H1 (cell line): ENCODE results near the gene HILPDA. TPM values are rescaled to one million over a fixed set of nuclear protein-coding genes. Genes with fewer than 3 reads are reported as not detected.

Experiments
- CTCF ChIA-PET: fragments of 300-600 bp; sonication (Branson Sonifier 250); formaldehyde crosslinking; loops from one replicate; lab custom pipeline; 2021; ENCODE audit not compliant: partially characterized antibody; lab: Charles Lee
- POLR2A ChIA-PET: fragments of 300-600 bp; sonication (Branson Sonifier 250); formaldehyde crosslinking; loops from one replicate; lab custom pipeline; 2021; ENCODE audit warnings: inconsistent platforms; ENCODE audit not compliant: partially characterized antibody; lab: Charles Lee
- DNase-seq, 2 experiments: peaks; one replicate each; pipeline versions ENCODE4 v3.0.0 to v3.0.0-alpha.2; 2010 to 2022; ENCODE audit warnings: low spot score in 2 of 2, low read depth in 1 of 2, mixed read lengths in 1 of 2
- FAIRE-seq: peaks from 2 replicates; lab custom pipeline; 2011; peaks lifted over from hg19 to GRCh38; lab: Jason Lieb, UNC
- H2AFZ ChIP-seq: 2 replicates; pipeline ENCODE4 v1.8.1; 2012; ENCODE audit warnings: low read length, inconsistent platforms
- H2AK5ac ChIP-seq: 2 replicates; pipeline ENCODE4 v1.6.1; 2013; ENCODE audit warnings: low read depth, low read length
- H2BK120ac ChIP-seq: replicated peaks from 2 replicates; pipeline ENCODE3; 2013; ENCODE audit warnings: low read depth, low read length, inconsistent platforms
- H2BK12ac ChIP-seq: 2 replicates; pipeline ENCODE4 v1.6.1; 2013; ENCODE audit warnings: low read depth, low read length
- H2BK15ac ChIP-seq: 2 replicates; pipeline ENCODE4 v1.6.1; 2013; ENCODE audit warnings: low read length
- H2BK20ac ChIP-seq: 2 replicates; pipeline ENCODE4 v1.6.1; 2013; ENCODE audit warnings: low read length
- H2BK5ac ChIP-seq: 2 replicates; pipeline ENCODE4 v1.6.1; 2013; ENCODE audit warnings: low read depth, low read length
- H3K14ac ChIP-seq: 2 replicates; pipeline ENCODE4 v1.6.1; 2013; ENCODE audit warnings: inconsistent platforms; ENCODE audit not compliant: insufficient read length
- H3K18ac ChIP-seq: 2 replicates; pipeline ENCODE4 v1.6.1; 2013; ENCODE audit warnings: low read length; ENCODE audit errors: extremely low read depth
- H3K23ac ChIP-seq: 2 replicates; pipeline ENCODE4 v1.6.1; 2013; ENCODE audit warnings: inconsistent platforms; ENCODE audit not compliant: insufficient read length
- H3K23me2 ChIP-seq: 2 replicates; pipeline ENCODE4 v1.6.1; 2013; ENCODE audit warnings: low read depth, low read length
- H3K27ac ChIP-seq: 2 replicates; pipeline ENCODE4 v1.6.1; 2011; ENCODE audit warnings: low read depth, low read length, inconsistent platforms
- H3K27me3 ChIP-seq, 4 experiments: replicated peaks in 1 of 4; 1 replicate in 1 of 4; 2 replicates in 3 of 4; pipeline versions ENCODE4 v1.6.1 to v1.8.1; 2011 to 2013; ENCODE audit warnings: low read length in 3 of 4, mild to moderate bottlenecking in 3 of 4, inconsistent platforms in 2 of 4, mixed read lengths in 2 of 4, moderate library complexity in 1 of 4; ENCODE audit not compliant: control insufficient read depth in 3 of 4, insufficient read depth in 3 of 4; ENCODE audit errors: extremely low read depth in 1 of 4
- H3K36me3 ChIP-seq, 4 experiments: 2 replicates each; pipeline versions ENCODE4 v1.6.1 to v1.8.1; 2011 to 2013; ENCODE audit warnings: mild to moderate bottlenecking in 4 of 4, low read length in 3 of 4, moderate library complexity in 2 of 4, control low read depth in 1 of 4, inconsistent platforms in 1 of 4; ENCODE audit not compliant: insufficient read depth in 4 of 4, control insufficient read depth in 2 of 4
- H3K4ac ChIP-seq: replicated peaks from 2 replicates; pipeline ENCODE3; 2013; ENCODE audit warnings: low read length, low read depth, mixed read lengths, inconsistent platforms; ENCODE audit not compliant: insufficient read length
- H3K4me1 ChIP-seq, 4 experiments: replicated peaks in 1 of 4; 1 replicate in 1 of 4; 2 replicates in 3 of 4; pipeline versions ENCODE4 v1.6.1 to v1.8.1; 2011 to 2013; ENCODE audit warnings: low read length in 3 of 4, inconsistent platforms in 2 of 4, mixed read lengths in 1 of 4; ENCODE audit not compliant: insufficient read depth in 4 of 4, control insufficient read depth in 3 of 4
- H3K4me2 ChIP-seq, 2 experiments: 2 replicates each; pipeline versions ENCODE4 v1.6.1 to v1.8.1; 2011 to 2013; ENCODE audit warnings: low read depth in 2 of 2, low read length in 2 of 2, control low read depth in 1 of 2, inconsistent platforms in 1 of 2, mild to moderate bottlenecking in 1 of 2; ENCODE audit not compliant: insufficient read depth in 1 of 2
- H3K4me3 ChIP-seq, 4 experiments: fragments of 200-600, 300-600 bp in 1 of 4; sonication (generic), shearing (Covaris generic), sonication (Bioruptor Twin) in 1 of 4; 2 replicates each; pipeline versions ENCODE4 v1.5.1 to v1.8.1; 2011 to 2016; ENCODE audit warnings: low read length in 4 of 4, low read depth in 3 of 4, control low read depth in 2 of 4, inconsistent platforms in 2 of 4, mild to moderate bottlenecking in 2 of 4, mixed read lengths in 1 of 4, moderate library complexity in 1 of 4; ENCODE audit not compliant: insufficient read depth in 2 of 4; ENCODE audit errors: extremely low read depth in 1 of 4
- H3K56ac ChIP-seq: replicated peaks from 2 replicates; pipeline ENCODE3; 2013; ENCODE audit warnings: low read depth, mild to moderate bottlenecking, mixed read lengths, low read length, inconsistent platforms; ENCODE audit not compliant: insufficient read length
- H3K79me1 ChIP-seq: 2 replicates; pipeline ENCODE4 v1.6.1; 2013; ENCODE audit warnings: low read depth, low read length, control low read depth
- H3K79me2 ChIP-seq, 2 experiments: 2 replicates each; pipeline versions ENCODE4 v1.6.1 to v1.8.1; 2012 to 2013; ENCODE audit warnings: low read length in 2 of 2, mild to moderate bottlenecking in 2 of 2, inconsistent platforms in 1 of 2; ENCODE audit not compliant: insufficient read depth in 2 of 2, control insufficient read depth in 1 of 2
- H3K9ac ChIP-seq, 4 experiments: replicated peaks in 1 of 4; 1 replicate in 1 of 4; 2 replicates in 3 of 4; pipeline versions ENCODE4 v1.6.1 to v1.8.1; 2011 to 2013; ENCODE audit warnings: low read depth in 3 of 4, low read length in 3 of 4, control low read depth in 2 of 4, mild to moderate bottlenecking in 2 of 4, moderate library complexity in 2 of 4, inconsistent platforms in 1 of 4; ENCODE audit errors: extremely low read depth in 1 of 4
- H3K9me3 ChIP-seq, 2 experiments: 2 replicates each; pipeline versions ENCODE4 v1.6.1 to v1.8.1; 2012 to 2013; ENCODE audit warnings: mild to moderate bottlenecking in 2 of 2, moderate library complexity in 2 of 2, control low read depth in 1 of 2, inconsistent platforms in 1 of 2, low read depth in 1 of 2, low read length in 1 of 2, mixed read lengths in 1 of 2; ENCODE audit not compliant: insufficient read depth in 2 of 2
- H4K20me1 ChIP-seq, 2 experiments: replicated peaks in 1 of 2; 2 replicates each; pipeline versions ENCODE3 to v1.8.1; 2011 to 2013; ENCODE audit warnings: inconsistent platforms in 2 of 2, low read length in 2 of 2, mild to moderate bottlenecking in 1 of 2; ENCODE audit not compliant: insufficient read depth in 2 of 2, control insufficient read depth in 1 of 2
- H4K5ac ChIP-seq: 2 replicates; pipeline ENCODE4 v1.6.1; 2013; ENCODE audit warnings: low read length, low read depth, mixed read lengths, inconsistent platforms; ENCODE audit not compliant: insufficient read length
- H4K8ac ChIP-seq: 2 replicates; pipeline ENCODE4 v1.8.0; 2013; ENCODE audit warnings: mild to moderate bottlenecking, moderate library complexity, low read length, inconsistent platforms; ENCODE audit not compliant: insufficient read depth; ENCODE audit errors: extremely low read depth
- H4K91ac ChIP-seq: replicated peaks from 2 replicates; pipeline ENCODE3; 2013; ENCODE audit warnings: low read length, mixed read lengths, inconsistent platforms; ENCODE audit not compliant: insufficient read length
- CBX5 ChIP-seq: fragments of 300-800, 300-1000 bp; sonication (generic); IDR thresholded peaks from 2 replicates; pipeline ENCODE4 v1.7.1; 2016; ENCODE audit warnings: antibody characterized with exemption, low read length, low read depth
- CREB1 ChIP-seq: IDR thresholded peaks from 2 replicates; pipeline ENCODE4 v1.6.1; 2012; ENCODE audit warnings: inconsistent platforms
- EGR1 ChIP-seq: IDR thresholded peaks from 2 replicates; pipeline ENCODE4 v1.6.1; 2011; ENCODE audit warnings: low read depth, low read length, borderline replicate concordance
- KDM4A ChIP-seq: IDR thresholded peaks from one replicate; pipeline ENCODE4 v1.7.1; 2012; ENCODE audit warnings: low read depth, mild to moderate bottlenecking, moderate library complexity, low read length, inconsistent platforms; ENCODE audit not compliant: severe bottlenecking
- NRF1 ChIP-seq: IDR thresholded peaks from 2 replicates; pipeline ENCODE4 v1.6.1; 2011; ENCODE audit warnings: mild to moderate bottlenecking, low read depth, low read length, improper control_type of control experiment
- RAD21 ChIP-seq, 2 experiments: IDR thresholded peaks in 1 of 2; conservative IDR thresholded peaks in 1 of 2; 2 replicates each; pipeline ENCODE4 v1.6.1; 2011; ENCODE audit warnings: low read depth in 2 of 2, low read length in 2 of 2, improper control_type of control experiment in 1 of 2, inconsistent platforms in 1 of 2, mild to moderate bottlenecking in 1 of 2, moderate library complexity in 1 of 2
- RNF2 ChIP-seq: fragments of 200-900, 300-1000 bp; sonication (generic); IDR thresholded peaks from 2 replicates; pipeline ENCODE4 v1.7.1; 2016; ENCODE audit warnings: borderline replicate concordance, low read depth, mild to moderate bottlenecking, antibody characterized with exemption, low read length; ENCODE audit not compliant: poor library complexity, severe bottlenecking; ENCODE audit errors: missing control alignments
- RXRA ChIP-seq: IDR thresholded peaks from 2 replicates; pipeline ENCODE4 v1.6.1; 2011; ENCODE audit warnings: low read depth, mild to moderate bottlenecking, low read length, moderate library complexity; ENCODE audit not compliant: insufficient read depth
- TAF7 ChIP-seq: optimal IDR thresholded peaks from 2 replicates; pipeline ENCODE3; 2011; ENCODE audit warnings: low read depth, mild to moderate bottlenecking, inconsistent platforms, low read length, moderate library complexity, borderline replicate concordance
- WGBS, 2 experiments: shearing (Covaris generic) in 1 of 2; methylation state at CpG; one replicate each; pipeline versions ENCODE4 v1.1.6 to v1.1.7; 2013 to 2015; ENCODE audit warnings: low lambda C conversion rate in 2 of 2, mixed read lengths in 2 of 2, inconsistent platforms in 1 of 2, low coverage in 1 of 2, missing lambda C conversion rate in 1 of 2; ENCODE audit not compliant: insufficient replicate concordance in 2 of 2, insufficient coverage in 1 of 2, insufficient read length in 1 of 2; ENCODE audit errors: extremely low coverage in 1 of 2, missing lambda C conversion rate in 1 of 2; 5-methylcytosine and 5-hydroxymethylcytosine counted together
- polyA plus RNA-seq, 7 experiments: library from polyadenylated mRNA; depleted of rRNA in 3 of 7; stranded (reverse) in 5 of 7; unstranded in 2 of 7; fragments of >200 nt in 5 of 7; fragments of 200-250 nt in 2 of 7; gene quantifications; 1 replicate in 5 of 7; 2 replicates in 1 of 7; 4 replicates in 1 of 7; pipeline versions ENCODE4 v1.2.1 to v1.2.3, GENCODE V29; 2011 to 2013; ENCODE audit warnings: missing spikeins in 2 of 7, mixed read lengths in 2 of 7
- total RNA-seq: library from RNA; stranded (reverse); fragmentation: NEBNext Ultra II Directional; extraction: Animal tissue kit (Norgen Biotek cat#: 25700); gene quantifications from 2 replicates; pipeline ENCODE4 v1.2.1, GENCODE V29; 2021
- TF ChIP-seq, protein P1 (sequence below): IDR thresholded peaks from 2 replicates; pipeline ENCODE4 v1.6.1; 2011; ENCODE audit warnings: low read length, improper control_type of control experiment
- TF ChIP-seq, protein P2 (sequence below): IDR thresholded peaks from 2 replicates; pipeline ENCODE4 v1.6.1; 2012; ENCODE audit warnings: inconsistent platforms

The HILPDA gene
- total and polyA plus RNA-seq, 2 of the 8 experiments (the other 6 are each of a cell fraction or from before 2014, with no cell fraction given) = 35.6 to 80.0 TPM

DNA sequence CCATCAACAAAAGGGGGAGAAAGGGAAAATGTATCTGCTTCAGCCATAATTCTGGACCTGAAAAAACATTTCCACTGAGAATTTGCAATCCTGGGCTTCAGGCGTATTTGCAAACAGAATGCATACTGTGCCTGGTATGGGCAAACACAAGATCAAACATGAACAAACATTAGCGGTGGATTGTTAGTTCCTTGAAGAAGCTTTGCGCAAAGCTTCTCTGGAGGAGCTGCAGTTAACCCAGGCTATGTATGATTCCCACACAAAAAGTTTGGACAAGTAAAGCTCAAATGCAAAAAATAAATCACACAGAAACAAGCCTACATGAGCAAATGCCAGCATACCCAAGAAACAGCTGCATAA, 20.4 kb upstream of the HILPDA start:
- Histone ChIP-seq H4K8ac (no peak overlapping the region), H3K79me1 (no peaks in the 10 kb centered on the region), H3K18ac (no peak overlapping the region; the same call in 1 of the 2 replicates), H3K4ac (no peak overlapping the region), H3K4me2 (peak overlapping the region; percentile 3 to 47; a peak in 1 of 4 replicates), H3K27ac (no peak overlapping the region), H2BK12ac (no peak overlapping the region), H2BK15ac (no peak overlapping the region), H2AK5ac (no peak overlapping the region), H3K9me3 (no peaks in the 10 kb centered on the region), H3K4me1 (peaks cover 3 to 12% (median 8%) of the 10 kb centered on the region in 4 experiments; a peak in 4 of 7 replicates), H2BK5ac (no peak overlapping the region), H2BK20ac (no peak overlapping the region), H4K20me1 (no peaks in the 10 kb centered on the region), H2AFZ (peak overlapping the region; percentile 98), H3K56ac (no peak overlapping the region), H3K9ac (no peak overlapping the region), H4K5ac (no peak overlapping the region), H3K23me2 (no peaks in the 10 kb centered on the region), H3K4me3 (no peak overlapping the region), H3K14ac (no peak overlapping the region), H3K79me2 (no peaks in the 10 kb centered on the region), H3K27me3 (no peaks in the 10 kb centered on the region), H2BK120ac (no peak overlapping the region), H3K23ac (no peak overlapping the region), H4K91ac (no peak overlapping the region), H3K36me3 (no peaks in the 10 kb centered on the region)
- FAIRE-seq (no peak), DNase-seq (no peak)
- ChIA-PET CTCF (interaction anchor here (1.0 to 25.2 kb wide), 11 partner anchors 8 to 82 kb away, joined by 3 to 477 read pairs (median 4); no protein-coding TSS in a partner anchor), POLR2A (interaction anchor here (1.0 to 2.2 kb wide), 3 partner anchors 22 to 26 kb away, joined by 3 to 9 read pairs (median 5); no protein-coding TSS in a partner anchor)
- WGBS, 2 experiments = 67% methylated on average over 3 of the region's 3 CpGs; no CpG with 5 or more reads in 1 of the 2 experiments
- TF ChIP-seq RAD21 (IDR thresholded peaks at IDR 0.05 in 1 of 2, conservative IDR thresholded peaks at IDR 0.05 in 1 of 2; ENCODE audit: low read depth in 2 of 2, low read length in 2 of 2) (no peak), EGR1 (no peak), NRF1 (no peak), RXRA (no peak), CBX5 (no peak), KDM4A (no peak), CREB1 (no peak), TAF7 (no peak), RNF2 (no peak)
- TF ChIP-seq, protein P1, sequence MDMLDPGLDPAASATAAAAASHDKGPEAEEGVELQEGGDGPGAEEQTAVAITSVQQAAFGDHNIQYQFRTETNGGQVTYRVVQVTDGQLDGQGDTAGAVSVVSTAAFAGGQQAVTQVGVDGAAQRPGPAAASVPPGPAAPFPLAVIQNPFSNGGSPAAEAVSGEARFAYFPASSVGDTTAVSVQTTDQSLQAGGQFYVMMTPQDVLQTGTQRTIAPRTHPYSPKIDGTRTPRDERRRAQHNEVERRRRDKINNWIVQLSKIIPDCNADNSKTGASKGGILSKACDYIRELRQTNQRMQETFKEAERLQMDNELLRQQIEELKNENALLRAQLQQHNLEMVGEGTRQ = no peak
- TF ChIP-seq, protein P2, sequence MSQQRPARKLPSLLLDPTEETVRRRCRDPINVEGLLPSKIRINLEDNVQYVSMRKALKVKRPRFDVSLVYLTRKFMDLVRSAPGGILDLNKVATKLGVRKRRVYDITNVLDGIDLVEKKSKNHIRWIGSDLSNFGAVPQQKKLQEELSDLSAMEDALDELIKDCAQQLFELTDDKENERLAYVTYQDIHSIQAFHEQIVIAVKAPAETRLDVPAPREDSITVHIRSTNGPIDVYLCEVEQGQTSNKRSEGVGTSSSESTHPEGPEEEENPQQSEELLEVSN = no peak
